Smooth muscle cell (in vitro differentiated cells): ENCODE measurements around the gene OBSL1. TPM values are rescaled to one million over a fixed set of nuclear protein-coding genes. Genes with fewer than 3 reads are reported as not detected.

ENCODE experiments used
- DNase-seq: peaks from one replicate; lab custom pipeline; 2025; ENCODE audit not compliant: unreplicated experiment; lab: John Stamatoyannopoulos, UW
- H2AFZ ChIP-seq: fragments of 200-600 bp; sonication (generic); 2 replicates; pipeline ENCODE4 v1.6.0; 2016; ENCODE audit warnings: antibody characterized with exemption, low read depth, mild to moderate bottlenecking
- H3F3A ChIP-seq: fragments of 200-600 bp; sonication (generic); 2 replicates; pipeline ENCODE4 v1.6.0; 2017; ENCODE audit warnings: antibody characterized with exemption, low read depth
- H3K27ac ChIP-seq: fragments of 200-600 bp; sonication (generic); 2 replicates; pipeline ENCODE4 v1.5.1; 2016; ENCODE audit warnings: low read depth, mild to moderate bottlenecking
- H3K27me3 ChIP-seq: fragments of 200-600 bp; sonication (generic); 2 replicates; pipeline ENCODE4 v1.6.1; 2016; ENCODE audit warnings: low read depth, mild to moderate bottlenecking
- H3K36me3 ChIP-seq: fragments of 200-600 bp; sonication (generic); 2 replicates; pipeline ENCODE4 v1.5.1; 2016; ENCODE audit warnings: low read depth
- H3K4me1 ChIP-seq: fragments of 200-600 bp; sonication (generic); 2 replicates; pipeline ENCODE4 v1.5.1; 2016; ENCODE audit warnings: low read depth
- H3K4me2 ChIP-seq: fragments of 200-600 bp; sonication (generic); 2 replicates; pipeline ENCODE4 v1.6.0; 2016; ENCODE audit warnings: mild to moderate bottlenecking
- H3K4me3 ChIP-seq: fragments of 200-600 bp; sonication (generic); 2 replicates; pipeline ENCODE4 v1.5.1; 2016; ENCODE audit warnings: mild to moderate bottlenecking
- H3K79me2 ChIP-seq: fragments of 200-600 bp; sonication (generic); 2 replicates; pipeline ENCODE4 v1.6.0; 2016; ENCODE audit warnings: low read depth, mild to moderate bottlenecking
- H3K9ac ChIP-seq: fragments of 200-600 bp; sonication (generic); 2 replicates; pipeline ENCODE4 v1.6.0; 2016; ENCODE audit warnings: low read depth
- H3K9me3 ChIP-seq: fragments of 200-600 bp; sonication (generic); replicated peaks from 2 replicates; pipeline ENCODE4 v1.5.1; 2016; ENCODE audit warnings: low read depth
- H4K20me1 ChIP-seq: fragments of 200-600 bp; sonication (generic); 2 replicates; pipeline ENCODE4 v1.6.0; 2016; ENCODE audit warnings: low read depth
- WGBS: methylation state at CpG from one replicate; pipeline ENCODE4 v1.1.7; 2016; ENCODE audit warnings: low lambda C conversion rate; 5-methylcytosine and 5-hydroxymethylcytosine counted together
- polyA plus RNA-seq: library from polyadenylated mRNA; unstranded; fragments of >200 nt; fragmentation: Nextera tagmentation; extraction: Ambion mirVana; gene quantifications from 2 replicates; pipeline ENCODE4 v1.2.1, GENCODE V29; 2016
- total RNA-seq: library from RNA; depleted of rRNA; stranded (reverse); fragments of >200 nt; gene quantifications from 2 replicates; pipeline ENCODE4 v1.2.3, GENCODE V29; 2014
- TF ChIP-seq, protein P1 (sequence below): fragments of 200-600 bp; sonication (generic); IDR thresholded peaks from 2 replicates; pipeline ENCODE4 v1.5.1; 2017; ENCODE audit warnings: borderline replicate concordance, mild to moderate bottlenecking, antibody characterized with exemption; ENCODE audit not compliant: insufficient read depth, poor library complexity, severe bottlenecking

The OBSL1 gene
- total and polyA plus RNA-seq, 2 experiments from 2014 or later: 51.1 to 71.9 TPM

DNA sequence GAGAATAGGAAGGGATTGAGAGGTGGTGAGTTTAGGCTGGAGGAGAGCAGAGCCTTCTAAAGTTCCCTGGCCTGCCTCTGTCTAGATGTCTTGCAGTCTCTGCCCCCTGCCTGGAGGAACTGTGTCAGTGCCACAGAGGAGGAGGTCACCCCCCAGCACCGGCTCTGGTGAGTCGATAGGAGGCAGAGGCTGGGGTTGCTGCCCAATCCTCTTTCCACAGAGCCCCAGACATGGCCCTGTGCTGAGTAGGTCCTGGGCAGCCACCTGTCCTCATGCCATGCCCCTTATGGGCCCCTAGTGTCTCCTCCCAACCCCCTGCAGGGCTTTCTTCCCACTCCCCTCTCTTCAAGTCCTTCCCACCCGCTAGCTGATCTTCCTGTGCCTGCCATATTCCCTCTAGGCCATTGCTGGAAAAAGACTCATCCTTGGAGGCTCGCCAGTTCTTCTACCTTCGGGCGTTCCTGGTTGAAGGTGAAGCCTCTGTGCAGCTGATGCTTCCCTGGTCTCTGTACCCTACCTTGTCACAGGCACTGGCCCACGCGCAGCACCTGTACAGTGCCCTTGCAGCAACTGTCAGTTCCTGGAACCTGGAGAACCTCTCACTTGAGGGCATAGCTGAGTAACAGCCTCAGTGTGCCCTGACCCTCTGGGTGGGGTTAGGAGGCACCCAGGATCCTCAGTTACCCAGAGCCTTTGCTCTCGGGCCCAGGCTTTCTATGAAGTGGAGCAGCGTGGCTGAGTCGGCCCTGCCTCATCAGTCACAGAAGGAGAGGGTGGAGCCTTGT lies 42.9 kb upstream of the OBSL1 start:
- DNase-seq: no peak
- Histone ChIP-seq H3K27ac (no peak overlapping the region), H3K27me3 (no peaks in the 10 kb centered on the region), H2AFZ (no peak overlapping the region), H3K36me3 (no peaks in the 10 kb centered on the region), H3K4me2 (no peak overlapping the region), H4K20me1 (no peaks in the 10 kb centered on the region), H3K4me1 (no peaks in the 10 kb centered on the region), H3F3A (no peaks in the 10 kb centered on the region), H3K9ac (no peak overlapping the region), H3K9me3 (no peaks in the 10 kb centered on the region), H3K4me3 (no peak overlapping the region), H3K79me2 (no peaks in the 10 kb centered on the region)
- WGBS: 94% methylated on average over 11 of the region's 11 CpGs
- TF ChIP-seq, protein P1, sequence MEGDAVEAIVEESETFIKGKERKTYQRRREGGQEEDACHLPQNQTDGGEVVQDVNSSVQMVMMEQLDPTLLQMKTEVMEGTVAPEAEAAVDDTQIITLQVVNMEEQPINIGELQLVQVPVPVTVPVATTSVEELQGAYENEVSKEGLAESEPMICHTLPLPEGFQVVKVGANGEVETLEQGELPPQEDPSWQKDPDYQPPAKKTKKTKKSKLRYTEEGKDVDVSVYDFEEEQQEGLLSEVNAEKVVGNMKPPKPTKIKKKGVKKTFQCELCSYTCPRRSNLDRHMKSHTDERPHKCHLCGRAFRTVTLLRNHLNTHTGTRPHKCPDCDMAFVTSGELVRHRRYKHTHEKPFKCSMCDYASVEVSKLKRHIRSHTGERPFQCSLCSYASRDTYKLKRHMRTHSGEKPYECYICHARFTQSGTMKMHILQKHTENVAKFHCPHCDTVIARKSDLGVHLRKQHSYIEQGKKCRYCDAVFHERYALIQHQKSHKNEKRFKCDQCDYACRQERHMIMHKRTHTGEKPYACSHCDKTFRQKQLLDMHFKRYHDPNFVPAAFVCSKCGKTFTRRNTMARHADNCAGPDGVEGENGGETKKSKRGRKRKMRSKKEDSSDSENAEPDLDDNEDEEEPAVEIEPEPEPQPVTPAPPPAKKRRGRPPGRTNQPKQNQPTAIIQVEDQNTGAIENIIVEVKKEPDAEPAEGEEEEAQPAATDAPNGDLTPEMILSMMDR: no peak

DNA sequence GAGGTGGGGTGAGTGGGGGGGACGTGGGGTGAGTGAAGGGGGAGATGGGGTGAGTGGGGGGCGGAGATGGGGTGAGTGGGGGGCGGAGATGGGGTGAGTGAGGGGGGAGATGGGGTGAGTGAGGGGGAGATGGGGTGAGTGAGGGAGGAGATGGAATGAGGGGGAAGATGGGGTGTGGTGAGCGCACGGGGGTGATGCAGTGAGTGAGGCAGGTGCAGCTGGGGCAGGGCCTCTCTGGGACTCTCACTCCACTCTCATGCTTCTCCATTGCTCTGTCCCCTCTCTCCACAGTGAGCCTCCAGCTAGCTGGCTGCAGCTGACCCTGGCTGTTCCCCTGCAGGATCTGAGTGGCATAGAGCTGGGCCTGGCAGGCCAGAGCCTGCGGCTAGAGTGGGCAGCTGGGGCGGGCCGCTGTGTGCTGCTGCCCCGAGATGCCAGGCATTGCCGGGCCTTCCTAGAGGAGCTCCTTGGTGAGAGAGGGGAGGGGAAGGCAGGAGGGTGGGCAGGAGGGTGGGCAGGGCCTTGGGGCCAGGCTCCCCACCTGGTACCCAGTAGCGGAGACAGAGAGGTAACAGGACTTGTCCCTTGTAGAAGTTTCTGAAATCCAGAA lies 42.2 kb upstream of the OBSL1 start:
- Histone ChIP-seq H3K4me3 (no peak overlapping the region), H3K27me3 (no peaks in the 10 kb centered on the region), H3K27ac (no peak overlapping the region), H2AFZ (no peak overlapping the region), H3K4me2 (no peak overlapping the region), H3K4me1 (no peaks in the 10 kb centered on the region), H3K9ac (no peak overlapping the region), H3K36me3 (no peaks in the 10 kb centered on the region), H3K79me2 (no peaks in the 10 kb centered on the region), H3K9me3 (no peaks in the 10 kb centered on the region), H3F3A (no peaks in the 10 kb centered on the region), H4K20me1 (no peaks in the 10 kb centered on the region)
- DNase-seq: no peak
- WGBS: 100% methylated on average over 6 of the region's 11 CpGs
- TF ChIP-seq, protein P1: no peak

DNA sequence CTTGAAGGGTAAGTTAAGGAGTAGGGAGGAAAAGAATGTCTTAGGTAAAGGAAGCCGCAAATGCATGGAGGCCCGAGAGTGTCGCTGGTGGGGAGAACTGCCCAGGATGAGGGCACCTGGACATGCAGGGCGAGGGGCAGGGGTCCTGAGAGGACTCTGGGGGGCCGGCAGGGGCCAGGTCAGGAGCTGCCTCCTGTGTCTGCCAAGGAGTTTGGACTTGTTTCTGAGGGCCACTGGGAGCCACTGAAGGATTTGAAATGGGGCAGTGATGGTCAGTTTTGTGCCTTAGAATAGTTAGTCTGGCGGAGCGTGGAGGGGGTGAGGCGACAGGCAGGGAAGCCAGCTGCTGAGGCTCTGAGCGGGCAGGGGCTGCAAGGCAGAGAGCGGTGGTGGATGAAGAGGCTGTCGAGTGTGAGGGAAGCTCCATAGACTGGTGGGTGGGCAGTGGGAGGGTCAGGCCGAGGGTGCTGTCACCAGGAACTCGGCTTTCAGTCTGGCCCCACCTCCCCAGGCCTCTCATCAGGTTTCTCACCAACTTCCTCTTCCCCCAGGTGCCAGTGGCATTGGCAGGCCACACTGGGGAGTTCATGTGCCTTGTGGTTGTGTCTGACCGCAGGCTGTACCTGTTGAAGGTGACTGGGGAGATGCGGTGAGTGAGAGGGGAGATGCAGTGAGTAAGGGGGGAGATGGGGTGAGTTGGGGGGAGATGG lies 41.4 kb upstream of the OBSL1 start:
- WGBS: 94% methylated on average over 15 of the region's 15 CpGs

More for the DNA sequence above, 41.4 kb upstream of the OBSL1 start:
- no peak overlapping the region for H3K4me2 ChIP-seq
- TF ChIP-seq, protein P1: no peak
- H3K36me3 ChIP-seq: no peaks in the 10 kb centered on the region
- no peaks in the 10 kb centered on the region for H3F3A ChIP-seq
- H3K9me3 ChIP-seq: no peaks in the 10 kb centered on the region
- no peaks in the 10 kb centered on the region for H4K20me1 ChIP-seq
- no peak overlapping the region for H2AFZ ChIP-seq
- H3K79me2 ChIP-seq: no peaks in the 10 kb centered on the region
- H3K4me1 ChIP-seq: no peaks in the 10 kb centered on the region
- H3K27ac ChIP-seq: no peak overlapping the region
- H3K4me3 ChIP-seq: no peak overlapping the region
- DNase-seq: no peak
- no peaks in the 10 kb centered on the region for H3K27me3 ChIP-seq
- H3K9ac ChIP-seq: no peak overlapping the region
